T-cell (primary cell): Measurements from ENCODE around the gene SLC25A15. TPM values are rescaled to one million over a fixed set of nuclear protein-coding genes. Genes with fewer than 3 reads are reported as not detected.
"Not testable (repeated sequence)": the region's sequence is repeated elsewhere in the genome, so short reads cannot be mapped to it uniquely, and the experiment has no call there.

Experiments used
- ATAC-seq, 4 experiments: fragments of 200-7000 bp in 3 of 4; fragments of 150-1000 bp in 1 of 4; cut with Tn5 transposase; replicated peaks in 1 of 4; 1 replicate in 3 of 4; 2 replicates in 1 of 4; pipeline ENCODE4 v1.10.0; 2021; ENCODE audit warnings: moderate library complexity in 3 of 4, mild to moderate bottlenecking in 2 of 4, moderate number of reproducible peaks in 1 of 4
- CTCF ChIA-PET, 2 donors: fragments of 300-600 bp; sonication (Branson Sonifier 250); formaldehyde crosslinking; loops; one replicate each; lab custom pipeline; 2022; ENCODE audit warnings: antibody characterized with exemption in 2 of 2; lab: Charles Lee
- POLR2A ChIA-PET, 2 donors: fragments of 300-600 bp; sonication (Branson Sonifier 250); formaldehyde crosslinking; loops; one replicate each; lab custom pipeline; 2022; ENCODE audit warnings: antibody characterized with exemption in 2 of 2; lab: Charles Lee
- DNase-seq, 35 experiments: peaks; one replicate each; pipeline versions ENCODE4 v3.0.0 to v3.0.0-alpha.2; 2013 to 2023
- H3K27ac ChIP-seq: one replicate; pipeline ENCODE4 v1.5.1; 2013; ENCODE audit warnings: low read length
- H3K27me3 ChIP-seq, 2 experiments: replicated peaks in 1 of 2; 1 replicate in 1 of 2; 2 replicates in 1 of 2; pipeline versions ENCODE4 v1.6.1 to v1.7.0; 2013; ENCODE audit warnings: low read length in 1 of 2, mixed read lengths in 1 of 2; ENCODE audit not compliant: control insufficient read depth in 2 of 2, insufficient read depth in 2 of 2; ENCODE audit errors: extremely low read depth in 1 of 2
- H3K36me3 ChIP-seq, 2 donors: 1 replicate in 1 of 2; 2 replicates in 1 of 2; pipeline versions ENCODE4 v1.6.1 to v1.7.0; 2013; ENCODE audit warnings: low read length in 1 of 2; ENCODE audit not compliant: control insufficient read depth in 2 of 2, insufficient read depth in 1 of 2; ENCODE audit errors: extremely low read depth in 1 of 2
- H3K4me1 ChIP-seq, 2 experiments: 1 replicate in 1 of 2; 2 replicates in 1 of 2; pipeline versions ENCODE4 v1.6.1 to v1.7.0; 2013; ENCODE audit warnings: low read length in 2 of 2, mixed read lengths in 1 of 2; ENCODE audit not compliant: insufficient read depth in 2 of 2, control insufficient read depth in 1 of 2; ENCODE audit errors: extremely low read depth in 1 of 2
- H3K4me3 ChIP-seq, 2 donors: 1 replicate in 1 of 2; 2 replicates in 1 of 2; pipeline versions ENCODE4 v1.5.1 to v1.7.0; 2013; ENCODE audit warnings: mild to moderate bottlenecking in 2 of 2, low read length in 1 of 2, moderate library complexity in 1 of 2; ENCODE audit not compliant: control insufficient read depth in 1 of 2; ENCODE audit errors: extremely low read depth in 1 of 2
- H3K9me3 ChIP-seq: 2 replicates; pipeline ENCODE4 v1.7.0; 2013
- H3K27ac Mint-ChIP-seq, 2 donors: one replicate each; pipeline ENCODE4 v1.8.0; 2020 to 2021; ENCODE audit warnings: mild to moderate bottlenecking in 2 of 2, mixed read lengths in 2 of 2
- H3K27me3 Mint-ChIP-seq, 2 donors: one replicate each; pipeline ENCODE4 v1.8.0; 2021 to 2022; ENCODE audit warnings: mixed read lengths in 2 of 2
- H3K36me3 Mint-ChIP-seq: one replicate; pipeline ENCODE4 v1.8.0; 2021; ENCODE audit warnings: mixed read lengths
- H3K4me1 Mint-ChIP-seq, 3 donors: one replicate each; pipeline ENCODE4 v1.8.0; 2020 to 2022; ENCODE audit warnings: mixed read lengths in 3 of 3, mild to moderate bottlenecking in 1 of 3
- H3K4me3 Mint-ChIP-seq, 3 donors: one replicate each; pipeline ENCODE4 v1.8.0; 2020 to 2022; ENCODE audit warnings: mild to moderate bottlenecking in 3 of 3, mixed read lengths in 3 of 3, moderate library complexity in 3 of 3
- H3K9me3 Mint-ChIP-seq, 3 donors: one replicate each; pipeline ENCODE4 v1.8.0; 2020 to 2022; ENCODE audit warnings: mixed read lengths in 3 of 3
- WGBS: methylation state at CpG from one replicate; pipeline ENCODE4 v1.1.5; 2013; ENCODE audit warnings: missing lambda C conversion rate; ENCODE audit not compliant: insufficient coverage; 5-methylcytosine and 5-hydroxymethylcytosine counted together
- total RNA-seq, 35 experiments: library from RNA in 6 of 35; stranded (reverse) in 6 of 35; fragments of 120-200 nt in 1 of 35; gene quantifications; one replicate each; pipeline versions ENCODE4 v1.2.1 to v1.2.4 and lab custom pipeline; 2013 to 2026

Gene SLC25A15
- total RNA-seq, 5 donors from 2014 or later (not counting 1 experiment from before 2014, with no cell fraction given) = 6.1 to 13.4 (median 10.2) TPM

- peaks cover 0 to 23% of the 10 kb centered on the region in 2 donors for H3K36me3 ChIP-seq
- H3K27me3 ChIP-seq = no peaks in the 10 kb centered on the region
- CTCF ChIA-PET = interaction anchor here in 1 of 2 donors (1.0 to 1.2 kb wide), 2 partner anchors 36 to 43 kb away, joined by 5 to 7 read pairs; partner anchors contain the start of gene MRPS31
- POLR2A ChIA-PET = no interaction called here
- no peaks in the 10 kb centered on the region for H3K27me3 Mint-ChIP-seq
- peak in 1 of 35 experiments; percentile 39 for DNase-seq
- peaks cover 0 to 3% of the 10 kb centered on the region in 2 experiments for H3K4me1 ChIP-seq
- no peak overlapping the region for H3K4me3 ChIP-seq
- peaks cover 0 to 14% (median 3%) of the 10 kb centered on the region in 3 donors for H3K9me3 Mint-ChIP-seq
- H3K27ac ChIP-seq = no peak overlapping the region
- 75% methylated on average over 6 of the region's 7 CpGs for WGBS
- peak in 2 of 4 experiments; percentile 35 to 45 for ATAC-seq
- no peak overlapping the region for H3K4me3 Mint-ChIP-seq
- no peak overlapping the region for H3K27ac Mint-ChIP-seq
- peaks cover 0 to 3% (median 0%) of the 10 kb centered on the region in 3 donors for H3K4me1 Mint-ChIP-seq
- peaks cover 2% of the 10 kb centered on the region for H3K9me3 ChIP-seq
- H3K36me3 Mint-ChIP-seq = peaks cover 54% of the 10 kb centered on the region
These were observed 24.4 kb downstream of the SLC25A15 start for GRCh38 chr13:40813667-40814454.

GRCh38 chr13:40814803-40815202 is 25.4 kb downstream of the SLC25A15 start:
- H3K36me3 ChIP-seq = peaks cover 0 to 19% of the 10 kb centered on the region in 2 donors
- H3K27me3 ChIP-seq = no peaks in the 10 kb centered on the region
- H3K27me3 Mint-ChIP-seq = no peaks in the 10 kb centered on the region
- no CpG with 5 or more reads among the region's 2 CpGs for WGBS
- peaks cover 0 to 3% (median 1%) of the 10 kb centered on the region in 3 donors for H3K4me1 Mint-ChIP-seq
- H3K4me3 ChIP-seq = no peak overlapping the region
- POLR2A ChIA-PET = no interaction called here
- no peak for DNase-seq
- CTCF ChIA-PET = interaction anchor here in 1 of 2 donors (1.2 kb wide), 1 partner anchor 37 kb away, joined by 7 read pairs; no protein-coding TSS in a partner anchor
- peaks cover 0 to 14% (median 3%) of the 10 kb centered on the region in 3 donors for H3K9me3 Mint-ChIP-seq
- no peak overlapping the region for H3K27ac Mint-ChIP-seq
- no peak for ATAC-seq
- no peak overlapping the region for H3K4me3 Mint-ChIP-seq
- peaks cover 2% of the 10 kb centered on the region for H3K9me3 ChIP-seq
- H3K27ac ChIP-seq = no peak overlapping the region
- peaks cover 44% of the 10 kb centered on the region for H3K36me3 Mint-ChIP-seq
- H3K4me1 ChIP-seq = peaks cover 0 to 3% of the 10 kb centered on the region in 2 experiments

- peaks cover 0 to 2% of the 10 kb centered on the region in 2 experiments for H3K4me1 ChIP-seq
- peaks cover 0 to 14% (median 3%) of the 10 kb centered on the region in 3 donors for H3K9me3 Mint-ChIP-seq
- peaks cover 27% of the 10 kb centered on the region for H3K36me3 Mint-ChIP-seq
- no peaks in the 10 kb centered on the region for H3K27me3 ChIP-seq
- peaks cover 2% of the 10 kb centered on the region for H3K9me3 ChIP-seq
- peaks cover 0 to 6% (median 0%) of the 10 kb centered on the region in 3 donors for H3K4me1 Mint-ChIP-seq
- H3K4me3 Mint-ChIP-seq = no peak overlapping the region
- CTCF ChIA-PET = no interaction called here
- H3K36me3 ChIP-seq = no peaks in the 10 kb centered on the region
- no peak overlapping the region for H3K4me3 ChIP-seq
- H3K27ac Mint-ChIP-seq = no peak overlapping the region
- WGBS = no CpG with 5 or more reads among the region's 5 CpGs
- DNase-seq = no peak
- POLR2A ChIA-PET = no interaction called here
- H3K27me3 Mint-ChIP-seq = no peaks in the 10 kb centered on the region
- no peak overlapping the region for H3K27ac ChIP-seq
- ATAC-seq = no peak
These were observed 29.5 kb downstream of the SLC25A15 start for GRCh38 chr13:40818926-40819325.

- POLR2A ChIA-PET = no interaction called here
- Histone ChIP-seq H3K27ac (no peak overlapping the region), H3K36me3 (no peaks in the 10 kb centered on the region), H3K4me1 (no peaks in the 10 kb centered on the region), H3K4me3 (no peak overlapping the region), H3K9me3 (peaks cover 2% of the 10 kb centered on the region), H3K27me3 (no peaks in the 10 kb centered on the region)
- Mint-ChIP-seq H3K4me1 (peaks cover 0 to 6% (median 0%) of the 10 kb centered on the region in 3 donors), H3K36me3 (peaks cover 21% of the 10 kb centered on the region), H3K4me3 (no peak overlapping the region), H3K27ac (no peak overlapping the region), H3K9me3 (peaks cover 0 to 14% (median 2%) of the 10 kb centered on the region in 3 donors), H3K27me3 (no peaks in the 10 kb centered on the region)
- DNase-seq (no peak), ATAC-seq (no peak)
- CTCF ChIA-PET = no interaction called here
- no CpG with 5 or more reads among the region's 1 CpG for whole genome bisulfite sequencing
These were observed 30.4 kb downstream of the SLC25A15 start for GRCh38 chr13:40819797-40820315.

- ATAC-seq, H3K27ac Mint-ChIP-seq, POLR2A ChIA-PET, CTCF ChIA-PET, H3K4me3 Mint-ChIP-seq, H3K4me1 Mint-ChIP-seq, H3K9me3 ChIP-seq, H3K4me1 ChIP-seq, DNase-seq, H3K27me3 ChIP-seq, H3K36me3 ChIP-seq, H3K27me3 Mint-ChIP-seq, H3K27ac ChIP-seq, H3K4me3 ChIP-seq, H3K9me3 Mint-ChIP-seq: not testable (repeated sequence)
- peaks cover 52% of the 10 kb centered on the region for H3K36me3 Mint-ChIP-seq
- no CpG with 5 or more reads among the region's 2 CpGs for WGBS
These were observed 50.3 kb downstream of the SLC25A15 start for GRCh38 chr13:40839725-40840124.

GRCh38 chr13:40840955-40841354 is 51.5 kb downstream of the SLC25A15 start:
- H3K4me3 ChIP-seq, H3K4me1 ChIP-seq, H3K36me3 ChIP-seq, H3K27ac ChIP-seq, H3K27me3 Mint-ChIP-seq, H3K27me3 ChIP-seq, CTCF ChIA-PET, ATAC-seq, H3K27ac Mint-ChIP-seq, H3K9me3 ChIP-seq, H3K9me3 Mint-ChIP-seq, DNase-seq, H3K4me1 Mint-ChIP-seq, H3K4me3 Mint-ChIP-seq: not testable (repeated sequence)
- peaks cover 51% of the 10 kb centered on the region for H3K36me3 Mint-ChIP-seq
- POLR2A ChIA-PET = interaction anchor here in 1 of 2 donors (0.6 kb wide), 1 partner anchor 64 kb away, joined by 5 read pairs; no protein-coding TSS in a partner anchor
- 100% methylated on average over 2 of the region's 2 CpGs for WGBS
